ENCODE data around the gene SND1. TPM values are rescaled to one million over a fixed set of nuclear protein-coding genes. Genes with fewer than 3 reads are reported as not detected.

The SND1 gene
- total and polyA plus RNA-seq, 2 of the 4 experiments (the other 2 are of a cell fraction) = 154 to 294 TPM

DNA sequence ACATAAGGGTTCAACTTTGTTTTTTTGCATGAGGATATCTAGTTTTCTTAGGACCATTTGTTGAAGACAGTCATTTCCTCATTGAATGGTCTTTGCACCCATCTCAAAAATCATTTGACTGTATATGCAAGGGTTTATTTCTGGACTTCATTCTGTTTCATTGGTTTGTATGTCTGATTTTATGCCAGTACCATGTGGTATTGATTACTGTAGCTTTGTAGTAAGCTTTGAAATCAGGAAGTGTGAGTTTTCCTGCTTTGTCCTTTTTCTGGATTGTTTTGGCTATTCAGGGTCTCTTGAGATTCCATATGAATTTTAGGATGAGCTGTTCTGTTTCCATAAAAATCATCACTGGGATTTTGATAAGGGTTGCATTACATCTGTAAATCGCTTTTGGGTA, 63.9 kb downstream of the SND1 start:
- H3K36me3 ChIP-seq (ENCODE audit: control insufficient read depth, insufficient read depth, low read length) = peaks cover 20% of the 10 kb centered on the region
- H3K9ac ChIP-seq (ENCODE audit: low read depth, low read length) = no peak overlapping the region
- dilution Hi-C loops (cut with HindIII; ENCODE audit: low sequenced_read_pairs, unreplicated experiment) (no loop called here), in situ Hi-C loops (cut with MboI; ENCODE audit: low sequenced_read_pairs) (loop anchor here (25.0 kb wide), 1 partner anchor 346 kb away; no protein-coding TSS in a partner anchor), intact Hi-C loops (cut with micrococcal nuclease) (no loop called here)
- H3K23ac ChIP-seq (ENCODE audit: low read depth, low read length) = no peak overlapping the region
- H3K9me3 ChIP-seq (ENCODE audit: control insufficient read depth, insufficient read depth, low read length) = peaks cover 2% of the 10 kb centered on the region; the same call in 1 of the 2 replicates
- H2BK120ac ChIP-seq (ENCODE audit: low read depth, low read length) = no peak overlapping the region
- no peak overlapping the region for H4K8ac ChIP-seq (ENCODE audit: low read depth in 2 of 2, low read length in 2 of 2)
- peaks cover 43% of the 10 kb centered on the region for H4K20me1 ChIP-seq (ENCODE audit: insufficient read depth, low read length)
- ChIA-PET POLR2A (ENCODE audit: unreplicated experiment) (no interaction called here), CTCF (interaction anchor here (0.9 kb wide), 1 partner anchor 420 kb away, joined by 3 read pairs; no protein-coding TSS in a partner anchor)
- H3K4ac ChIP-seq (ENCODE audit: low read depth, low read length) = no peak overlapping the region
- DNase-seq = no peak
- H2BK20ac ChIP-seq (ENCODE audit: low read depth, low read length) = no peak overlapping the region
- no peak overlapping the region for H2BK5ac ChIP-seq (ENCODE audit: low read depth, low read length, poor library complexity, severe bottlenecking)
- H3K27me3 ChIP-seq (ENCODE audit: control insufficient read depth, insufficient read depth, low read length) = no peaks in the 10 kb centered on the region
- H3K27ac ChIP-seq (ENCODE audit: insufficient read depth, low read length) = no peak overlapping the region
- H3K9me1 ChIP-seq (ENCODE audit: insufficient read depth, low read length) = peaks cover 8% of the 10 kb centered on the region; the same call in 1 of the 2 replicates
- H3K79me1 ChIP-seq (ENCODE audit: low read depth in 1 of 2, low read length in 2 of 2) = peaks cover 44 to 60% of the 10 kb centered on the region in 2 experiments
- H2AFZ ChIP-seq (replicated peaks; ENCODE audit: low read length, poor library complexity) = no peak overlapping the region
- no peak overlapping the region for H2BK15ac ChIP-seq (ENCODE audit: low read depth, low read length)
- BruUV-seq (replicated peaks) = no TSS peak
- no peak overlapping the region for H2AK9ac ChIP-seq (replicated peaks; ENCODE audit: low read depth, low read length, poor library complexity)
- no peak overlapping the region for H3K4me2 ChIP-seq (ENCODE audit: low read depth, low read length)
- H3K14ac ChIP-seq (replicated peaks; ENCODE audit: low read depth, low read length) = no peak overlapping the region
- H4K91ac ChIP-seq (ENCODE audit: insufficient read depth, low read depth, low read length) = no peak overlapping the region
- no CpG with 5 or more reads among the region's 1 CpG for WGBS, 2 experiments (ENCODE audit: extremely low coverage in 2 of 2, insufficient read length in 1 of 2)
- no peak overlapping the region for H3K4me3 ChIP-seq (ENCODE audit: insufficient read depth, low read depth, low read length)
- H4K5ac ChIP-seq (ENCODE audit: low read depth, low read length) = no peak overlapping the region
- TF ChIP-seq CEBPB (IDR thresholded peaks at IDR 0.05; ENCODE audit: low read depth, low read length) (no peak), RFX5 (IDR thresholded peaks at IDR 0.05; ENCODE audit: low read depth, low read length) (no peak), MAFK (IDR thresholded peaks at IDR 0.05; ENCODE audit: low read depth, low read length) (no peak), RCOR1 (IDR thresholded peaks at IDR 0.05; ENCODE audit: insufficient replicate concordance, low read length) (no peak), BHLHE40 (IDR thresholded peaks at IDR 0.05; ENCODE audit: low read depth, low read length) (no peak), NFE2L2 (IDR thresholded peaks at IDR 0.05; ENCODE audit: low read depth, low read length) (no peak), MXI1 (IDR thresholded peaks at IDR 0.05; ENCODE audit: borderline replicate concordance, low read depth, low read length) (no peak), POLR2A (IDR thresholded peaks at IDR 0.05; ENCODE audit: low read depth, low read length) (no peak), FOS (IDR thresholded peaks at IDR 0.05; ENCODE audit: low read depth, low read length) (no peak), CHD1 (IDR thresholded peaks at IDR 0.05; ENCODE audit: low read depth, low read length) (no peak), CTCF (conservative IDR thresholded peaks at IDR 0.05; ENCODE audit: low read depth, low read length) (no peak), ELK1 (IDR thresholded peaks at IDR 0.05; ENCODE audit: borderline replicate concordance, low read depth, low read length) (no peak), SMC3 (IDR thresholded peaks at IDR 0.05; ENCODE audit: low read depth, low read length) (no peak), USF2 (IDR thresholded peaks at IDR 0.05; ENCODE audit: low read depth, low read length) (no peak), MAZ (IDR thresholded peaks at IDR 0.05; ENCODE audit: borderline replicate concordance, low read depth, low read length) (no peak)
- no peak overlapping the region for H2AK5ac ChIP-seq (ENCODE audit: low read depth, low read length)
- no peak for ATAC-seq (ENCODE audit: low read depth)
- H3K18ac ChIP-seq (ENCODE audit: low read depth, low read length) = no peak overlapping the region
- no peak overlapping the region for H3K56ac ChIP-seq (ENCODE audit: extremely low read depth, insufficient read depth, low read length)
- no peaks in the 10 kb centered on the region for H3K4me1 ChIP-seq (ENCODE audit: control insufficient read depth, insufficient read depth, low read length)
